Parathyroid adenoma (tissue), 2 donors: ENCODE data around the gene FBXO46.

ENCODE experiments used
- H2AFZ ChIP-seq: fragments of 300-600 bp; sonication (generic); one replicate; pipeline ENCODE4 v1.7.0; 2017; ENCODE audit warnings: antibody characterized with exemption, mild to moderate bottlenecking
- H3K27ac ChIP-seq: fragments of 300-600 bp; sonication (generic); one replicate; pipeline ENCODE4 v1.7.0; 2017
- H3K27me3 ChIP-seq: fragments of 300-600 bp; sonication (generic); one replicate; pipeline ENCODE4 v1.7.0; 2017; ENCODE audit warnings: low read length; ENCODE audit not compliant: control insufficient read depth, insufficient read depth
- H3K36me3 ChIP-seq: fragments of 300-600 bp; sonication (generic); one replicate; pipeline ENCODE4 v1.7.0; 2017; ENCODE audit warnings: low read length; ENCODE audit not compliant: control insufficient read depth, insufficient read depth
- H3K4me1 ChIP-seq: fragments of 300-600 bp; sonication (generic); one replicate; pipeline ENCODE4 v1.7.0; 2017; ENCODE audit warnings: control low read depth
- H3K4me2 ChIP-seq: fragments of 300-600 bp; sonication (generic); one replicate; pipeline ENCODE4 v1.7.0; 2017; ENCODE audit warnings: low read length
- H3K4me3 ChIP-seq: fragments of 300-600 bp; sonication (generic); one replicate; pipeline ENCODE4 v1.7.0; 2017; ENCODE audit warnings: low read depth, low read length
- H3K79me2 ChIP-seq: fragments of 300-600 bp; sonication (generic); one replicate; pipeline ENCODE4 v1.7.0; 2017; ENCODE audit warnings: control low read depth
- H3K9ac ChIP-seq: fragments of 300-600 bp; sonication (generic); one replicate; pipeline ENCODE4 v1.7.0; 2017; ENCODE audit warnings: mild to moderate bottlenecking
- H3K9me3 ChIP-seq: fragments of 300-600 bp; sonication (generic); one replicate; pipeline ENCODE4 v1.7.0; 2017; ENCODE audit warnings: low read length; ENCODE audit not compliant: control insufficient read depth
- CTCF ChIP-seq: fragments of 300-600 bp; sonication (generic); IDR thresholded peaks from one replicate; pipeline ENCODE4 v1.7.0; 2017; ENCODE audit warnings: antibody characterized with exemption, mild to moderate bottlenecking
- donor health status: primary hyperparathyroidism.

The FBXO46 gene

GRCh38 chr19:45705115-45705514, 25.6 kb downstream of the FBXO46 start:
- Histone ChIP-seq H3K4me2 (no peak overlapping the region), H3K27me3 (no peaks in the 10 kb centered on the region), H3K4me3 (no peak overlapping the region), H3K79me2 (no peaks in the 10 kb centered on the region), H3K9me3 (no peaks in the 10 kb centered on the region), H3K4me1 (no peaks in the 10 kb centered on the region), H3K27ac (no peak overlapping the region), H3K36me3 (no peaks in the 10 kb centered on the region), H3K9ac (no peak overlapping the region), H2AFZ (no peak overlapping the region)
- no peak for TF ChIP-seq CTCF

- Histone ChIP-seq H3K27ac (no peak overlapping the region), H3K27me3 (no peaks in the 10 kb centered on the region), H3K4me1 (no peaks in the 10 kb centered on the region), H3K9me3 (no peaks in the 10 kb centered on the region), H3K9ac (no peak overlapping the region), H3K79me2 (no peaks in the 10 kb centered on the region), H3K4me3 (no peak overlapping the region), H3K4me2 (no peak overlapping the region), H2AFZ (no peak overlapping the region), H3K36me3 (no peaks in the 10 kb centered on the region)
- no peak for TF ChIP-seq CTCF
These were observed 29.0 kb downstream of the FBXO46 start for GRCh38 chr19:45701676-45702075.

GRCh38 chr19:45693106-45693788, 37.4 kb downstream of the FBXO46 start:
- Histone ChIP-seq H3K4me3 (peak overlapping the region; percentile 74), H3K9me3 (no peaks in the 10 kb centered on the region), H3K79me2 (no peaks in the 10 kb centered on the region), H3K27ac (peak overlapping the region; percentile 86), H3K4me1 (no peaks in the 10 kb centered on the region), H3K36me3 (no peaks in the 10 kb centered on the region), H2AFZ (peak overlapping the region; percentile 96), H3K9ac (peak overlapping the region; percentile 78), H3K27me3 (no peaks in the 10 kb centered on the region), H3K4me2 (peak overlapping the region; percentile 79)
- peak; percentile 92 for TF ChIP-seq CTCF

- Histone ChIP-seq H3K4me3 (peak within 1 kb of the TSS; percentile 74), H3K9me3 (no peaks in the 10 kb centered on the region), H2AFZ (peak within 1 kb of the TSS; percentile 96), H3K27me3 (no peaks in the 10 kb centered on the region), H3K4me2 (peak within 1 kb of the TSS; percentile 79), H3K27ac (peak within 1 kb of the TSS; percentile 86), H3K36me3 (no peaks in the 10 kb centered on the region), H3K79me2 (no peaks in the 10 kb centered on the region), H3K9ac (peak within 1 kb of the TSS; percentile 78), H3K4me1 (no peaks in the 10 kb centered on the region)
- no peak for TF ChIP-seq CTCF
These were observed 38.2 kb downstream of the FBXO46 start, which contains the start of gene QPCTL for GRCh38 chr19:45692187-45693105. Gene QPCTL, plus strand, starts transcription at chr19:45692666. Its CDS starts 38 bp downstream, at chr19:45692704.
